IMR-90 (cell line): ENCODE results near the gene FAM131C.

Experiments used
- CEBPB ChIP-seq: IDR thresholded peaks from 2 replicates; pipeline ENCODE4 v1.6.1; 2012; ENCODE audit warnings: low read depth, low read length, improper control_type of control experiment
- CHD1 ChIP-seq: IDR thresholded peaks from 2 replicates; pipeline ENCODE4 v1.6.1; 2012; ENCODE audit warnings: low read depth, low read length, improper control_type of control experiment
- FOS ChIP-seq: fragments of 150-350 bp; IDR thresholded peaks from 2 replicates; pipeline ENCODE4 v1.6.1; 2016; ENCODE audit warnings: low read depth, low read length
- MAFK ChIP-seq: IDR thresholded peaks from 2 replicates; pipeline ENCODE4 v1.6.1; 2012; ENCODE audit warnings: low read depth, low read length, improper control_type of control experiment
- MAZ ChIP-seq: IDR thresholded peaks from 2 replicates; pipeline ENCODE4 v1.6.1; 2012; ENCODE audit warnings: low read depth, mild to moderate bottlenecking, low read length, improper control_type of control experiment, moderate library complexity, borderline replicate concordance
- MXI1 ChIP-seq: IDR thresholded peaks from 2 replicates; pipeline ENCODE4 v1.6.1; 2012; ENCODE audit warnings: low read depth, mild to moderate bottlenecking, low read length, moderate library complexity, borderline replicate concordance
- POLR2A ChIP-seq: IDR thresholded peaks from 2 replicates; pipeline ENCODE4 v1.6.1; 2012; ENCODE audit warnings: mild to moderate bottlenecking, low read depth, low read length
- RAD21 ChIP-seq: IDR thresholded peaks from 2 replicates; pipeline ENCODE4 v1.6.1; 2012; ENCODE audit warnings: low read length, improper control_type of control experiment
- RCOR1 ChIP-seq: IDR thresholded peaks from 2 replicates; pipeline ENCODE4 v1.6.1; 2012; ENCODE audit warnings: mild to moderate bottlenecking, low read length, improper control_type of control experiment; ENCODE audit not compliant: insufficient replicate concordance
- SMC3 ChIP-seq: fragments of 150-350 bp; IDR thresholded peaks from 2 replicates; pipeline ENCODE4 v1.6.1; 2016; ENCODE audit warnings: low read depth, mild to moderate bottlenecking, antibody characterized with exemption, low read length, moderate library complexity
- TF ChIP-seq, protein P1 (sequence below): fragments of 150-350 bp; IDR thresholded peaks from 2 replicates; pipeline ENCODE4 v1.6.1; 2017; ENCODE audit warnings: mild to moderate bottlenecking, antibody characterized with exemption, low read length, low read depth
- TF ChIP-seq, protein P2 (sequence below): conservative IDR thresholded peaks from 2 replicates; pipeline ENCODE4 v1.5.1; 2012; ENCODE audit warnings: mild to moderate bottlenecking, low read depth, low read length, improper control_type of control experiment
- TF ChIP-seq, protein P3 (sequence below): fragments of 150-350 bp; IDR thresholded peaks from 2 replicates; pipeline ENCODE4 v1.6.1; 2016; ENCODE audit warnings: low read depth, mild to moderate bottlenecking, low read length, moderate library complexity, borderline replicate concordance

DNA sequence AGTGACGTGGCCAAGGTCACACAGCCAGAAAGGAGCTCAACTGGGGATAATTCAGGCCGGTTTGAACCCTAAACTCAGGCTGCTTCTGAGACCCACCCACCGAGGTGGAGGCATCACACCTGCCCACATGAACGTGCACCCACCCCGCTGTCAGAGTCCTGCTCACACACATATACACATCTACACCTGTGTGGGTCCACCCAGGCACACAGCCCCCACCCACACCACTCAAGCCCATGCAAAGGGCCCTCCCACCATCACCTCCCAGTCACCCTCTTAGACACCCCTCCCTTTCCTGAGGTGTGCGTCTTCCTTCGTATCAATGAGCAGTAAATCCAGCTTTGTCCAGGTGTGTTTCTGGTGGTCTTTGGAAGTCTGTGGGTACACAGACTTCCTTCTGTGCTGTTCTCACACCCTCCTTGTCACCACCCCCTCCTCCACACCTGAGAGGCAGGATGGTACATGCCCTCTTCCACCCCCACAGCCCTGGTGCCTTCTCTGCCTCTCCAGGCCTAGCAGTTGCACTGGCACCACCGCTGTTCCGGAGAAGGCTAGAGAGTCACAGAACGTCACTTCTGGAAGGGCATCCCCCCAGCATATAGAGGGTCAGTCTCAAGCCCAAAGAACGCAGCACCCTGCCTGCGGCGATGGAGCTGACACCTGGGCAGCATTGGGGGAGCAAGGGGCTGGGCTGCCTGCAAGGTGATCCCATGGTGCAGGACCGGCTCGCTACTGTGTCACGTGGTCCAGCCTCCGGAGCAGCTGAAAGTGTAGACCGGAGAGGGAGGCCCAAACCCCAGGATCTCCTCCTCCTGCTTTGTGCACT is 18.9 kb upstream of the FAM131C start:
- TF ChIP-seq, protein P1, sequence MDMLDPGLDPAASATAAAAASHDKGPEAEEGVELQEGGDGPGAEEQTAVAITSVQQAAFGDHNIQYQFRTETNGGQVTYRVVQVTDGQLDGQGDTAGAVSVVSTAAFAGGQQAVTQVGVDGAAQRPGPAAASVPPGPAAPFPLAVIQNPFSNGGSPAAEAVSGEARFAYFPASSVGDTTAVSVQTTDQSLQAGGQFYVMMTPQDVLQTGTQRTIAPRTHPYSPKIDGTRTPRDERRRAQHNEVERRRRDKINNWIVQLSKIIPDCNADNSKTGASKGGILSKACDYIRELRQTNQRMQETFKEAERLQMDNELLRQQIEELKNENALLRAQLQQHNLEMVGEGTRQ: no peak
- TF ChIP-seq, protein P2, sequence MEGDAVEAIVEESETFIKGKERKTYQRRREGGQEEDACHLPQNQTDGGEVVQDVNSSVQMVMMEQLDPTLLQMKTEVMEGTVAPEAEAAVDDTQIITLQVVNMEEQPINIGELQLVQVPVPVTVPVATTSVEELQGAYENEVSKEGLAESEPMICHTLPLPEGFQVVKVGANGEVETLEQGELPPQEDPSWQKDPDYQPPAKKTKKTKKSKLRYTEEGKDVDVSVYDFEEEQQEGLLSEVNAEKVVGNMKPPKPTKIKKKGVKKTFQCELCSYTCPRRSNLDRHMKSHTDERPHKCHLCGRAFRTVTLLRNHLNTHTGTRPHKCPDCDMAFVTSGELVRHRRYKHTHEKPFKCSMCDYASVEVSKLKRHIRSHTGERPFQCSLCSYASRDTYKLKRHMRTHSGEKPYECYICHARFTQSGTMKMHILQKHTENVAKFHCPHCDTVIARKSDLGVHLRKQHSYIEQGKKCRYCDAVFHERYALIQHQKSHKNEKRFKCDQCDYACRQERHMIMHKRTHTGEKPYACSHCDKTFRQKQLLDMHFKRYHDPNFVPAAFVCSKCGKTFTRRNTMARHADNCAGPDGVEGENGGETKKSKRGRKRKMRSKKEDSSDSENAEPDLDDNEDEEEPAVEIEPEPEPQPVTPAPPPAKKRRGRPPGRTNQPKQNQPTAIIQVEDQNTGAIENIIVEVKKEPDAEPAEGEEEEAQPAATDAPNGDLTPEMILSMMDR: no peak
- TF ChIP-seq RCOR1 (no peak), POLR2A (no peak), CHD1 (no peak), SMC3 (no peak), MAFK (no peak), MXI1 (no peak), CEBPB (no peak), RAD21 (no peak), FOS (no peak), MAZ (no peak)
- TF ChIP-seq, protein P3, sequence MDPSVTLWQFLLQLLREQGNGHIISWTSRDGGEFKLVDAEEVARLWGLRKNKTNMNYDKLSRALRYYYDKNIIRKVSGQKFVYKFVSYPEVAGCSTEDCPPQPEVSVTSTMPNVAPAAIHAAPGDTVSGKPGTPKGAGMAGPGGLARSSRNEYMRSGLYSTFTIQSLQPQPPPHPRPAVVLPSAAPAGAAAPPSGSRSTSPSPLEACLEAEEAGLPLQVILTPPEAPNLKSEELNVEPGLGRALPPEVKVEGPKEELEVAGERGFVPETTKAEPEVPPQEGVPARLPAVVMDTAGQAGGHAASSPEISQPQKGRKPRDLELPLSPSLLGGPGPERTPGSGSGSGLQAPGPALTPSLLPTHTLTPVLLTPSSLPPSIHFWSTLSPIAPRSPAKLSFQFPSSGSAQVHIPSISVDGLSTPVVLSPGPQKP: no peak
